Thoracic aorta (tissue), 2 donors: ENCODE data around the gene POU3F1. TPM values are rescaled to one million over a fixed set of nuclear protein-coding genes. Genes with fewer than 3 reads are reported as not detected.
A peak's percentile ranks its signal among the peaks of the same experiment; 100 is the strongest.

Experiments
- ATAC-seq: fragments of 150-250 bp; one replicate; pipeline ENCODE4 v1.8.0; 2017; ENCODE audit warnings: low read depth; ENCODE audit not compliant: insufficient number of reproducible peaks, low FRiP score
- DNase-seq: peaks from one replicate; pipeline ENCODE4 v3.0.0-alpha.2; 2020; ENCODE audit warnings: low spot score
- H3K27ac ChIP-seq, 2 donors: fragments of 200-600 bp; sonication (generic); 1 replicate in 1 of 2; 2 replicates in 1 of 2; pipeline ENCODE4 v1.5.1; 2016; ENCODE audit warnings: mild to moderate bottlenecking in 2 of 2, moderate library complexity in 2 of 2
- H3K27me3 ChIP-seq: fragments of 200-600 bp; sonication (generic); replicated peaks from 2 replicates; pipeline ENCODE4 v1.6.0; 2016; ENCODE audit warnings: mild to moderate bottlenecking; ENCODE audit not compliant: insufficient read depth
- H3K36me3 ChIP-seq: fragments of 200-600 bp; sonication (generic); one replicate; pipeline ENCODE4 v1.5.1; 2016
- H3K4me1 ChIP-seq, 2 donors: fragments of 200-600 bp; sonication (generic); 1 replicate in 1 of 2; 2 replicates in 1 of 2; pipeline versions ENCODE4 v1.5.1 to v1.6.0; 2016; ENCODE audit warnings: low read depth in 2 of 2, mild to moderate bottlenecking in 1 of 2; ENCODE audit not compliant: control insufficient read depth in 1 of 2
- H3K4me3 ChIP-seq: fragments of 200-600 bp; sonication (generic); 2 replicates; pipeline ENCODE4 v1.5.1; 2016; ENCODE audit warnings: mild to moderate bottlenecking
- H3K9me3 ChIP-seq: fragments of 200-600 bp; sonication (generic); 2 replicates; pipeline ENCODE4 v1.5.1; 2016
- CTCF ChIP-seq: fragments of 200-600 bp; sonication (generic); IDR thresholded peaks from one replicate; pipeline ENCODE4 v1.5.1; 2019; ENCODE audit warnings: antibody characterized with exemption
- total RNA-seq, 2 donors: library from RNA; depleted of rRNA; stranded (reverse); fragments of >200 nt; gene quantifications; one replicate each; pipeline versions ENCODE4 v1.1.0 to v1.2.3, GENCODE V29; 2016

Gene POU3F1
- total RNA-seq, 2 donors from 2014 or later, result not detected

- H3K27ac ChIP-seq, result peak within 1 kb of the TSS; percentile 79 to 90
- H3K4me1 ChIP-seq, result peaks cover 32 to 49% of the 10 kb centered on the region in 2 donors
- H3K27me3 ChIP-seq, result no peaks in the 10 kb centered on the region
- DNase-seq (no peak), ATAC-seq (peak; percentile 21)
- no peaks in the 10 kb centered on the region for H3K9me3 ChIP-seq
- peak within 1 kb of the TSS; percentile 87 for H3K4me3 ChIP-seq
- no peaks in the 10 kb centered on the region for H3K36me3 ChIP-seq
- no peak for TF ChIP-seq CTCF
Observed at GRCh38 chr1:38005195-38006007, 41.2 kb downstream of the POU3F1 start, which contains the start of gene FHL3. Gene FHL3 (minus strand): TSS chr1:38005514. CDS start chr1:37999412, 6,102 bp downstream.

GRCh38 chr1:38004284-38005108 lies 42.1 kb downstream of the POU3F1 start:
- H3K4me1 ChIP-seq, result peaks cover 40 to 58% of the 10 kb centered on the region in 2 donors
- no peaks in the 10 kb centered on the region for H3K27me3 ChIP-seq
- no peaks in the 10 kb centered on the region for H3K36me3 ChIP-seq
- peak overlapping the region; percentile 75 to 90 for H3K27ac ChIP-seq
- H3K4me3 ChIP-seq, result peak overlapping the region; percentile 87
- no peaks in the 10 kb centered on the region for H3K9me3 ChIP-seq
- no peak for TF ChIP-seq CTCF
- DNase-seq (no peak), ATAC-seq (no peak)

- H3K27ac ChIP-seq, result peak overlapping the region; percentile 75 to 90
- peak overlapping the region; percentile 87 for H3K4me3 ChIP-seq
- no peaks in the 10 kb centered on the region for H3K9me3 ChIP-seq
- H3K36me3 ChIP-seq, result no peaks in the 10 kb centered on the region
- ATAC-seq, result no peak
- no peaks in the 10 kb centered on the region for H3K27me3 ChIP-seq
- H3K4me1 ChIP-seq, result peaks cover 48 to 67% of the 10 kb centered on the region in 2 donors
- DNase-seq, result no peak
- TF ChIP-seq CTCF, result no peak
Observed at GRCh38 chr1:38003261-38004250, 43.0 kb downstream of the POU3F1 start.

GRCh38 chr1:38000529-38001455 lies 45.8 kb downstream of the POU3F1 start:
- Histone ChIP-seq H3K27me3 (no peaks in the 10 kb centered on the region), H3K4me1 (peaks cover 58 to 83% of the 10 kb centered on the region in 2 donors), H3K9me3 (no peaks in the 10 kb centered on the region), H3K4me3 (peak overlapping the region; percentile 51), H3K27ac (peak overlapping the region; percentile 96 to 97), H3K36me3 (peaks cover 7% of the 10 kb centered on the region)
- TF ChIP-seq CTCF, result no peak
- no peak for ATAC-seq
- no peak for DNase-seq
